ENCODE measurements around the gene RNASE1.

DNA sequence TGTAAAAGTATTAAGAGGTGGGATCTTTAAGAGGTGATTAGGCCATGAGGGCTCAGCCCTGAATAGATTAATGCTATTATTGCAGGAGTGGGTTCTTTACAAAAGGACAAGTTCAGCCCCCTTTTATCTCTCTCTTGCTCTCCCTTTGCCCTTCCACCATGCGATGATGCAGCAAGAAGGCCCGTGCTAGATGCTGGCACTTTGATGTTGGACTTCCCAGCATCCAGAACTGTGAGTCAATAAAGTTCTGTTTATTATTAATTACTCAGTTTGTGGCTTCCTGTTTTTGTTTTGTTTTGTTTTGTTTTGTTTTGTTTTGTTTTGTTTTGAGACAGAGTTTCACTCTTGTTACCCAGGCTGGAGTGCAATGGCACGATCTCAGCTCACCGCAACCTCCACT, 10.1 kb downstream of the RNASE1 start:
- TF ChIP-seq, protein P1, sequence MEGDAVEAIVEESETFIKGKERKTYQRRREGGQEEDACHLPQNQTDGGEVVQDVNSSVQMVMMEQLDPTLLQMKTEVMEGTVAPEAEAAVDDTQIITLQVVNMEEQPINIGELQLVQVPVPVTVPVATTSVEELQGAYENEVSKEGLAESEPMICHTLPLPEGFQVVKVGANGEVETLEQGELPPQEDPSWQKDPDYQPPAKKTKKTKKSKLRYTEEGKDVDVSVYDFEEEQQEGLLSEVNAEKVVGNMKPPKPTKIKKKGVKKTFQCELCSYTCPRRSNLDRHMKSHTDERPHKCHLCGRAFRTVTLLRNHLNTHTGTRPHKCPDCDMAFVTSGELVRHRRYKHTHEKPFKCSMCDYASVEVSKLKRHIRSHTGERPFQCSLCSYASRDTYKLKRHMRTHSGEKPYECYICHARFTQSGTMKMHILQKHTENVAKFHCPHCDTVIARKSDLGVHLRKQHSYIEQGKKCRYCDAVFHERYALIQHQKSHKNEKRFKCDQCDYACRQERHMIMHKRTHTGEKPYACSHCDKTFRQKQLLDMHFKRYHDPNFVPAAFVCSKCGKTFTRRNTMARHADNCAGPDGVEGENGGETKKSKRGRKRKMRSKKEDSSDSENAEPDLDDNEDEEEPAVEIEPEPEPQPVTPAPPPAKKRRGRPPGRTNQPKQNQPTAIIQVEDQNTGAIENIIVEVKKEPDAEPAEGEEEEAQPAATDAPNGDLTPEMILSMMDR (IDR thresholded peaks at IDR 0.05; ENCODE audit: insufficient read depth, low read length, poor library complexity, severe bottlenecking), result no peak
- TF ChIP-seq EZH2phosphoT487 (conservative IDR thresholded peaks at IDR 0.05; ENCODE audit: low read length), result no peak
